Lower lobe of right lung (tissue), 2 donors: Measurements from ENCODE around the gene TRERF1. TPM values are rescaled to one million over a fixed set of nuclear protein-coding genes. Genes with fewer than 3 reads are reported as not detected.

Experiments
- ATAC-seq, 2 donors: fragments of 200-7000 bp; cut with Tn5 transposase; one replicate each; pipeline ENCODE4 v1.9.1; 2020 to 2022; ENCODE audit warnings: mild to moderate bottlenecking in 2 of 2, moderate library complexity in 2 of 2
- DNase-seq: peaks from one replicate; pipeline ENCODE4 v3.0.0-alpha.2; 2020
- H3K27ac ChIP-seq: fragments of 200-600 bp; one replicate; pipeline ENCODE4 v1.8.0; 2022
- H3K27me3 ChIP-seq: fragments of 200-600 bp; one replicate; pipeline ENCODE4 v1.8.0; 2022; ENCODE audit warnings: low read depth
- H3K36me3 ChIP-seq: fragments of 200-600 bp; one replicate; pipeline ENCODE4 v1.8.0; 2022; ENCODE audit warnings: mild to moderate bottlenecking
- H3K4me1 ChIP-seq: fragments of 200-600 bp; one replicate; pipeline ENCODE4 v1.8.0; 2022
- H3K4me3 ChIP-seq: fragments of 200-600 bp; one replicate; pipeline ENCODE4 v1.8.0; 2022; ENCODE audit warnings: mild to moderate bottlenecking
- H3K9me3 ChIP-seq: fragments of 200-600 bp; one replicate; pipeline ENCODE4 v1.8.0; 2022
- CTCF ChIP-seq: fragments of 200-600 bp; IDR thresholded peaks from one replicate; pipeline ENCODE4 v1.8.0; 2022; ENCODE audit warnings: antibody characterized with exemption, mild to moderate bottlenecking
- intact Hi-C: fragments of 100-400 bp; cut with DNase I; formaldehyde crosslinking; loops from one replicate; pipeline ENCODE4 v1.11.0; 2022
- total RNA-seq: library from RNA; stranded (reverse); fragmentation: NEBNext Ultra II Directional; extraction: Animal tissue kit (Norgen Biotek cat#: 25700); gene quantifications from one replicate; pipeline ENCODE4 v1.2.1, GENCODE V29; 2021
- donor health status: DM: no; HTN: yes; CAD: no; lungs with severe emphysema.

The TRERF1 gene
- total RNA-seq, 1 donor from 2014 or later: 5.6 TPM

- no peak for ATAC-seq
- no peak for DNase-seq
Observed at GRCh38 chr6:42304053-42304712, 147.5 kb downstream of the TRERF1 start.

GRCh38 chr6:42302411-42302810 is 149.3 kb downstream of the TRERF1 start:
- intact Hi-C loops: no loop called here
- H3K9me3 ChIP-seq: no peaks in the 10 kb centered on the region
- DNase-seq (no peak), ATAC-seq (no peak)
- no peak for TF ChIP-seq CTCF
- H3K4me1 ChIP-seq: no peaks in the 10 kb centered on the region
- no peaks in the 10 kb centered on the region for H3K27me3 ChIP-seq
- no peak overlapping the region for H3K27ac ChIP-seq
- no peak overlapping the region for H3K4me3 ChIP-seq
- peaks cover 13% of the 10 kb centered on the region for H3K36me3 ChIP-seq

More at GRCh38 chr6:42304053-42304712, 147.5 kb downstream of the TRERF1 start:
- Histone ChIP-seq H3K4me1 (no peaks in the 10 kb centered on the region), H3K9me3 (no peaks in the 10 kb centered on the region), H3K27ac (no peak overlapping the region), H3K36me3 (peaks cover 10% of the 10 kb centered on the region), H3K27me3 (no peaks in the 10 kb centered on the region), H3K4me3 (no peak overlapping the region)
- intact Hi-C loops: no loop called here
- no peak for TF ChIP-seq CTCF

GRCh38 chr6:42301986-42302385 is 149.7 kb downstream of the TRERF1 start:
- H3K36me3 ChIP-seq: peaks cover 13% of the 10 kb centered on the region
- H3K4me1 ChIP-seq: no peaks in the 10 kb centered on the region
- DNase-seq (no peak), ATAC-seq (no peak)
- intact Hi-C loops: no loop called here
- H3K9me3 ChIP-seq: no peaks in the 10 kb centered on the region
- no peak for TF ChIP-seq CTCF
- no peak overlapping the region for H3K27ac ChIP-seq
- no peaks in the 10 kb centered on the region for H3K27me3 ChIP-seq
- H3K4me3 ChIP-seq: no peak overlapping the region

- H3K4me1 ChIP-seq: no peaks in the 10 kb centered on the region
- ATAC-seq: no peak
- intact Hi-C loops: no loop called here
Observed at GRCh38 chr6:42300701-42301100, 151.0 kb downstream of the TRERF1 start.

GRCh38 chr6:42300185-42300584 is 151.5 kb downstream of the TRERF1 start:
- no peaks in the 10 kb centered on the region for H3K9me3 ChIP-seq
- intact Hi-C loops: no loop called here
- H3K4me1 ChIP-seq: no peaks in the 10 kb centered on the region
- H3K27ac ChIP-seq: no peak overlapping the region
- TF ChIP-seq CTCF: no peak
- no peak overlapping the region for H3K4me3 ChIP-seq
- ATAC-seq (no peak), DNase-seq (no peak)
- peaks cover 13% of the 10 kb centered on the region for H3K36me3 ChIP-seq
- H3K27me3 ChIP-seq: no peaks in the 10 kb centered on the region

More at GRCh38 chr6:42300701-42301100, 151.0 kb downstream of the TRERF1 start:
- DNase-seq: no peak
- Histone ChIP-seq H3K4me3 (no peak overlapping the region), H3K36me3 (peaks cover 13% of the 10 kb centered on the region), H3K9me3 (no peaks in the 10 kb centered on the region), H3K27me3 (no peaks in the 10 kb centered on the region), H3K27ac (no peak overlapping the region)
- TF ChIP-seq CTCF: no peak
